Loucy (cell line): Measurements from ENCODE around the gene CSRP2.

Experiments used
- H2AFZ ChIP-seq: fragments of 200-600 bp; sonication (generic); 2 replicates; pipeline ENCODE4 v1.6.0; 2016; ENCODE audit warnings: antibody characterized with exemption, mild to moderate bottlenecking, low read length, moderate library complexity
- H3F3A ChIP-seq: fragments of 200-600 bp; 2 replicates; pipeline ENCODE4 v1.6.0; 2016; ENCODE audit warnings: antibody characterized with exemption, low read depth, mild to moderate bottlenecking
- H3K27me3 ChIP-seq: fragments of 200-600 bp; sonication (generic); 2 replicates; pipeline ENCODE4 v1.6.1; 2014; ENCODE audit warnings: low read length, mild to moderate bottlenecking; ENCODE audit not compliant: insufficient read depth, poor library complexity, severe bottlenecking
- H3K36me3 ChIP-seq: fragments of 200-600 bp; sonication (generic); 2 replicates; pipeline ENCODE4 v1.6.1; 2016; ENCODE audit warnings: low read length; ENCODE audit not compliant: insufficient read depth
- H3K4me1 ChIP-seq: fragments of 200-600 bp; sonication (generic); 2 replicates; pipeline ENCODE4 v1.5.1; 2014; ENCODE audit warnings: low read length, mild to moderate bottlenecking; ENCODE audit not compliant: insufficient read depth, poor library complexity, severe bottlenecking
- H3K4me2 ChIP-seq: fragments of 200-600 bp; sonication (generic); 2 replicates; pipeline ENCODE4 v1.6.0; 2014; ENCODE audit warnings: antibody characterized with exemption, low read length, low read depth, mild to moderate bottlenecking; ENCODE audit not compliant: poor library complexity, severe bottlenecking
- H3K4me3 ChIP-seq: fragments of 200-600 bp; sonication (generic); 2 replicates; pipeline ENCODE4 v1.5.1; 2014; ENCODE audit warnings: low read length, mild to moderate bottlenecking, mixed read lengths; ENCODE audit not compliant: poor library complexity, severe bottlenecking
- H3K79me2 ChIP-seq: fragments of 200-600 bp; sonication (generic); 2 replicates; pipeline ENCODE4 v1.6.1; 2014; ENCODE audit warnings: low read length; ENCODE audit not compliant: insufficient read depth
- H3K9ac ChIP-seq: fragments of 200-600 bp; sonication (generic); 2 replicates; pipeline ENCODE4 v1.6.0; 2014; ENCODE audit warnings: mild to moderate bottlenecking, low read depth, low read length, moderate library complexity; ENCODE audit not compliant: poor library complexity, severe bottlenecking
- H3K9me2 ChIP-seq: fragments of 200-600 bp; sonication (generic); replicated peaks from 2 replicates; pipeline ENCODE4 v1.6.1; 2016; ENCODE audit warnings: low read depth, low read length, mixed read lengths
- H3K9me3 ChIP-seq: fragments of 200-600 bp; sonication (generic); 2 replicates; pipeline ENCODE4 v1.6.1; 2014; ENCODE audit warnings: mild to moderate bottlenecking, antibody characterized with exemption, low read length, low read depth; ENCODE audit not compliant: insufficient read depth
- H4K20me1 ChIP-seq: fragments of 200-600 bp; sonication (generic); 2 replicates; pipeline ENCODE4 v1.6.0; 2014; ENCODE audit warnings: antibody characterized with exemption, low read length, mild to moderate bottlenecking; ENCODE audit not compliant: insufficient read depth, poor library complexity, severe bottlenecking
- EZH2phosphoT487 ChIP-seq: fragments of 200-600 bp; IDR thresholded peaks from 2 replicates; pipeline ENCODE4 v1.6.1; 2018; ENCODE audit warnings: antibody characterized with exemption, mild to moderate bottlenecking, moderate library complexity, borderline replicate concordance
- TF ChIP-seq, protein P1 (sequence below): fragments of 200-600 bp; sonication (generic); conservative IDR thresholded peaks from 2 replicates; pipeline ENCODE4 v1.5.1; 2014; ENCODE audit warnings: mild to moderate bottlenecking, antibody characterized with exemption, low read length

Gene CSRP2

DNA sequence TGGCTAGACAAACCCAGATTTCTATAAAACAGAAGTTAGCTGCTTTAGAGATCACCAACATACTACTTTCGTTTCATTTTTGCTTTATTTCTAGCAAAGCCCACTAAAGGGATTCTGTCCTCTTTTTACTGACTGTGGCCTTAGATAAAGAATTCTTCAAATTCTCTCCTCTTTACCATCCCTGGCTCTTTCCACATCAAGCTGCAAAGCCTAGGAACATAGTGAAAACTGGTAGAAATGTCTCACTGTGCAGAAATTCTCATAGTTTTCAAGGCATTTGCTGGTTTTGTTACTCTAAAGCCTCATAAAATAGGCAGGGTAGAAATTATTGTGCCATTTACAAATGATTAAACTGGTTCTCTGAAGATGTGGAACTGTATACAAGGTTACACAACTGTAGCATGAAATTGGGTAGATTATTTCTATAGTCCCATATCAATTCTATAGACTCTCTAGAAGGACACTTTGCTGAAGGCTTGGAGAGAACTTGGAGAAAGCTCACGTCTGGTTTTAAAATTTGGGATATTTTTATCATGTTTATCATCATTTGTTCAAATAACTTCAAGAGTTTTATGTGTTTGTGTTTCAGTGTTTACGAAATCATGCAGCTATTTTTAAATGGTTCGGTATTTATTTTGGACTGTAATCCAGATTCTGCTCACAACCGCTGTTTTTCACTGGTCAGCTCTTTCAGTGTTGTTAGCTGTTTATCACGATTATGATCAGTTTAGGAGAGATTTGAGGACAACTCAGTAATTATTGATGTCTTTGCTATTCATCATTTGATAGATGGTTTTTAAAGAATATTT, 36.7 kb upstream of the CSRP2 start:
- no peaks in the 10 kb centered on the region for H3K79me2 ChIP-seq
- no peaks in the 10 kb centered on the region for H3K9me2 ChIP-seq
- H3K4me1 ChIP-seq: peaks cover 13% of the 10 kb centered on the region
- no peak overlapping the region for H3K4me2 ChIP-seq
- no peaks in the 10 kb centered on the region for H3K9me3 ChIP-seq
- H3K4me3 ChIP-seq: no peak overlapping the region
- TF ChIP-seq EZH2phosphoT487: no peak
- TF ChIP-seq, protein P1, sequence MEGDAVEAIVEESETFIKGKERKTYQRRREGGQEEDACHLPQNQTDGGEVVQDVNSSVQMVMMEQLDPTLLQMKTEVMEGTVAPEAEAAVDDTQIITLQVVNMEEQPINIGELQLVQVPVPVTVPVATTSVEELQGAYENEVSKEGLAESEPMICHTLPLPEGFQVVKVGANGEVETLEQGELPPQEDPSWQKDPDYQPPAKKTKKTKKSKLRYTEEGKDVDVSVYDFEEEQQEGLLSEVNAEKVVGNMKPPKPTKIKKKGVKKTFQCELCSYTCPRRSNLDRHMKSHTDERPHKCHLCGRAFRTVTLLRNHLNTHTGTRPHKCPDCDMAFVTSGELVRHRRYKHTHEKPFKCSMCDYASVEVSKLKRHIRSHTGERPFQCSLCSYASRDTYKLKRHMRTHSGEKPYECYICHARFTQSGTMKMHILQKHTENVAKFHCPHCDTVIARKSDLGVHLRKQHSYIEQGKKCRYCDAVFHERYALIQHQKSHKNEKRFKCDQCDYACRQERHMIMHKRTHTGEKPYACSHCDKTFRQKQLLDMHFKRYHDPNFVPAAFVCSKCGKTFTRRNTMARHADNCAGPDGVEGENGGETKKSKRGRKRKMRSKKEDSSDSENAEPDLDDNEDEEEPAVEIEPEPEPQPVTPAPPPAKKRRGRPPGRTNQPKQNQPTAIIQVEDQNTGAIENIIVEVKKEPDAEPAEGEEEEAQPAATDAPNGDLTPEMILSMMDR: no peak
- H2AFZ ChIP-seq: no peak overlapping the region
- H3K27me3 ChIP-seq: no peaks in the 10 kb centered on the region
- no peaks in the 10 kb centered on the region for H3F3A ChIP-seq
- no peak overlapping the region for H3K9ac ChIP-seq
- H4K20me1 ChIP-seq: no peaks in the 10 kb centered on the region
- H3K36me3 ChIP-seq: no peaks in the 10 kb centered on the region

DNA sequence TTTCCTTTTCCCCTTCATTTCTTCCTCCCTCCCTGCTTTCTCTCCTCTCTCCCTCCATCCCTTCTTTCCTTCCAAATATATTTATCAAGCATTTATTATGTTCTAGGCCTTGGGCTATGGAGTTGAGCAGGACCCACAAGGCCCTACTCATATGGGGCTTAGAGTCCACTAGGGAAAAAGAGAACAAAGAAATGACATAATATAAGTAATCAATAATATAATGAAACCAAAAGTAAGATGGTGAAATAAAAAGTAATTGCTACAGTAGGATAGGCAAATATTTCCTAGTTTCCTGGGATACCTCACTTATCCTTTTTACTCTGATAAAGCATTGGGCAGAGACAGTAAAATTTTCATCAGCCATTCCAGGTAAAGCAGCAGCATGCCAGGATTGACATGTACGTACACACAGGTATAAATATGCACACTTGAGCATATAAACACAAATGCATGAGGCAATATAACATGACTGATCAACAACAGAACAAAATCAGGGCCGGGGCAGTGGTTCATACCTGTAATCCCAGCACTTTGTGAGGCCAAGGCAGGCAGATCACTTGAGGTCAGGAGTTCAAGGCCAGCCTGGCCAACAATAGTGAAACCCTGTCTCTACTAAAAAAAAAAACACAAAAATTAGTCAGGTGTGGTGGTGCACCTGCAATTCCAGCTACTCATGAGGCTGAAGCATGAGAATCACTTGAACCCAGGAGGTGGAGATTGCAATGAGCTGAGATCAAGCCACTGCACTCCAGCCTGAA, 35.5 kb upstream of the CSRP2 start:
- TF ChIP-seq EZH2phosphoT487: no peak
- TF ChIP-seq, protein P1: no peak
- H3K79me2 ChIP-seq: no peaks in the 10 kb centered on the region
- H3K27me3 ChIP-seq: no peaks in the 10 kb centered on the region
- no peaks in the 10 kb centered on the region for H3K9me2 ChIP-seq
- H3K4me1 ChIP-seq: no peaks in the 10 kb centered on the region
- H3F3A ChIP-seq: no peaks in the 10 kb centered on the region
- H3K4me3 ChIP-seq: no peak overlapping the region
- H3K9ac ChIP-seq: no peak overlapping the region
- no peaks in the 10 kb centered on the region for H4K20me1 ChIP-seq
- H2AFZ ChIP-seq: no peak overlapping the region
- H3K4me2 ChIP-seq: no peak overlapping the region
- no peaks in the 10 kb centered on the region for H3K9me3 ChIP-seq
- H3K36me3 ChIP-seq: no peaks in the 10 kb centered on the region

DNA sequence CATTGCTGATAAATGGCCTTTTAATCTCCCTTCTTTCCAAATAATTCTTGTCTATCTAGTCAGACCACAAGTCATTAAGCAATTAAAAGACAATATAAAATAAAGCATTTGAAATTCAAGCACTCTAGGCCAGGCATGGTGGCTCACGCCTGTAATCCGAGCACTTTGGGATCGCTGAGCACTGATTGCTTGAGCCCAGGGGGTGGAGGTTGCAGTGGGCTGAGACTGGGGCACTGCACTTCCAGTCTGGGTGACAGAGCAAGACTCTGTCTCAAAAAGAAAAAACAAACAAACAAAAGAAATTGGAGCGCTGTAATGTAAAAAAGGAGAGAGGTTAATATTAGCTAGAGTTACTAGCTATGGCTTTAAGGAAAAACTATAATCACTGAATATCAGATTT, 30.5 kb upstream of the CSRP2 start:
- Histone ChIP-seq H2AFZ (no peak overlapping the region), H3K4me3 (no peak overlapping the region), H3K4me2 (no peak overlapping the region), H4K20me1 (no peaks in the 10 kb centered on the region), H3F3A (no peaks in the 10 kb centered on the region), H3K9me2 (no peaks in the 10 kb centered on the region), H3K9me3 (no peaks in the 10 kb centered on the region), H3K4me1 (no peaks in the 10 kb centered on the region), H3K9ac (no peak overlapping the region), H3K27me3 (no peaks in the 10 kb centered on the region), H3K79me2 (no peaks in the 10 kb centered on the region), H3K36me3 (no peaks in the 10 kb centered on the region)
- TF ChIP-seq, protein P1: no peak
- no peak for TF ChIP-seq EZH2phosphoT487
